Spleen (tissue), 7 donors: Measurements from ENCODE around the gene CDIPT.

Experiments used
- POLR2AphosphoS5 ChIP-seq, 3 donors: sonication (generic); formaldehyde crosslinking; IDR thresholded peaks; one replicate each; pipeline ENCODE4 v1.5.1; 2017; ENCODE audit warnings: antibody characterized with exemption in 3 of 3
- TF ChIP-seq, protein P1 (sequence below), 11 experiments: fragments of 200-600 bp in 7 of 11; fragments of 450-650 bp in 4 of 11; sonication (generic) in 4 of 11; IDR thresholded peaks in 8 of 11; conservative IDR thresholded peaks in 3 of 11; 1 replicate in 7 of 11; 2 replicates in 4 of 11; pipeline versions ENCODE4 v1.4.0 to v1.8.0; 2016 to 2021; ENCODE audit warnings: antibody characterized with exemption in 11 of 11, inconsistent platforms in 4 of 11, mild to moderate bottlenecking in 1 of 11
- donor health status: DM: no; HTN: no; CAD: no; lungs with moderate emphysema.
- donor health status: DM: no; HTN: no; CAD: no.
- donor health status: DM: no; HTN: no; CAD: no.

DNA sequence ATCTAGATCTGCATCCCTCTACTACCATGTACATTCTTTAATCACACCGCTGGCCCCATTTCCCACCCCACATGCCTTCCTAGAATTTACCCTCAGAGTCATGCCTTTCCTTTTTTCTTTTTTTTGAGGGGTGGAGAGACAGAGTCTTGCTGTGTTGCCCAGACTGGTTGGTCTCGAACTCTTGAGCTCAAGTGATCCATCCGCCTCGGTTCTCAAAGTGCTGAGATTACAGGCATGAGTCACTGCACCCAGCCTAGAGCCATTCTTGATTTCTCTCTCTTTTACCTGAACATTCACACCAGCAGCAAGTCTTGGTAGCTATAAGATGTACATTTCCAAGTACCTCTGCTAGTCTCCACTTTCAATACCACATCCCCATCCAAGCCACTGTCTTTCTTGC lies 44.9 kb downstream of the CDIPT start:
- TF ChIP-seq, protein P1, sequence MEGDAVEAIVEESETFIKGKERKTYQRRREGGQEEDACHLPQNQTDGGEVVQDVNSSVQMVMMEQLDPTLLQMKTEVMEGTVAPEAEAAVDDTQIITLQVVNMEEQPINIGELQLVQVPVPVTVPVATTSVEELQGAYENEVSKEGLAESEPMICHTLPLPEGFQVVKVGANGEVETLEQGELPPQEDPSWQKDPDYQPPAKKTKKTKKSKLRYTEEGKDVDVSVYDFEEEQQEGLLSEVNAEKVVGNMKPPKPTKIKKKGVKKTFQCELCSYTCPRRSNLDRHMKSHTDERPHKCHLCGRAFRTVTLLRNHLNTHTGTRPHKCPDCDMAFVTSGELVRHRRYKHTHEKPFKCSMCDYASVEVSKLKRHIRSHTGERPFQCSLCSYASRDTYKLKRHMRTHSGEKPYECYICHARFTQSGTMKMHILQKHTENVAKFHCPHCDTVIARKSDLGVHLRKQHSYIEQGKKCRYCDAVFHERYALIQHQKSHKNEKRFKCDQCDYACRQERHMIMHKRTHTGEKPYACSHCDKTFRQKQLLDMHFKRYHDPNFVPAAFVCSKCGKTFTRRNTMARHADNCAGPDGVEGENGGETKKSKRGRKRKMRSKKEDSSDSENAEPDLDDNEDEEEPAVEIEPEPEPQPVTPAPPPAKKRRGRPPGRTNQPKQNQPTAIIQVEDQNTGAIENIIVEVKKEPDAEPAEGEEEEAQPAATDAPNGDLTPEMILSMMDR (IDR thresholded peaks at IDR 0.05 in 8 of 11, conservative IDR thresholded peaks at IDR 0.05 in 3 of 11), result no peak
- TF ChIP-seq POLR2AphosphoS5 (IDR thresholded peaks at IDR 0.05), result no peak
